Nephron (organoid): ENCODE results near the gene RIMBP2.
"Not testable (repeated sequence)": the region's sequence is repeated elsewhere in the genome, so short reads cannot be mapped to it uniquely, and the experiment has no call there.

ENCODE experiments used
- H3K27ac Mint-ChIP-seq, 3 experiments: 2 replicates each; pipeline ENCODE4 v1.8.0; 2020; ENCODE audit warnings: mixed read lengths in 3 of 3, mild to moderate bottlenecking in 2 of 3, moderate library complexity in 1 of 3
- H3K27me3 Mint-ChIP-seq: 2 replicates; pipeline ENCODE4 v1.8.0; 2021; ENCODE audit warnings: low read depth, mild to moderate bottlenecking, moderate library complexity, mixed read lengths
- H3K36me3 Mint-ChIP-seq: 2 replicates; pipeline ENCODE4 v1.8.0; 2020; ENCODE audit warnings: low read depth, mixed read lengths
- H3K4me1 Mint-ChIP-seq: 2 replicates; pipeline ENCODE4 v1.8.0; 2020; ENCODE audit warnings: mixed read lengths
- H3K4me3 Mint-ChIP-seq, 3 experiments: 2 replicates each; pipeline ENCODE4 v1.8.0; 2020; ENCODE audit warnings: mild to moderate bottlenecking in 3 of 3, mixed read lengths in 3 of 3, moderate library complexity in 2 of 3
- H3K9me3 Mint-ChIP-seq: 2 replicates; pipeline ENCODE4 v1.8.0; 2020; ENCODE audit warnings: mixed read lengths
- CTCF ChIP-seq, 3 experiments: fragments of 200-600 bp; sonication (generic); IDR thresholded peaks; one replicate each; pipeline ENCODE4 v1.5.0; 2021; ENCODE audit warnings: antibody characterized with exemption in 3 of 3; ENCODE audit not compliant: unreplicated experiment in 3 of 3

RIMBP2 gene

GRCh38 chr12:130590685-130591084 lies 125.4 kb downstream of the RIMBP2 start:
- no peak for TF ChIP-seq CTCF (IDR thresholded peaks at IDR 0.05; ENCODE audit: unreplicated experiment in 3 of 3)
- Mint-ChIP-seq H3K27ac (no peak overlapping the region), H3K27me3 (peaks cover 11% of the 10 kb centered on the region), H3K36me3 (no peaks in the 10 kb centered on the region), H3K9me3 (peaks cover 6% of the 10 kb centered on the region), H3K4me3 (no peak overlapping the region), H3K4me1 (no peaks in the 10 kb centered on the region)

GRCh38 chr12:130589540-130590317 lies 126.4 kb downstream of the RIMBP2 start:
- no peak overlapping the region for H3K4me3 Mint-ChIP-seq
- no peak for TF ChIP-seq CTCF (IDR thresholded peaks at IDR 0.05; ENCODE audit: unreplicated experiment in 3 of 3)
- H3K36me3 Mint-ChIP-seq, result no peaks in the 10 kb centered on the region
- peaks cover 17% of the 10 kb centered on the region for H3K27me3 Mint-ChIP-seq
- peaks cover 7% of the 10 kb centered on the region for H3K9me3 Mint-ChIP-seq
- H3K4me1 Mint-ChIP-seq, result no peaks in the 10 kb centered on the region
- H3K27ac Mint-ChIP-seq, result no peak overlapping the region

- no peak overlapping the region for H3K4me3 Mint-ChIP-seq
- peaks cover 17% of the 10 kb centered on the region for H3K27me3 Mint-ChIP-seq
- H3K4me1 Mint-ChIP-seq, result no peaks in the 10 kb centered on the region
- no peak for TF ChIP-seq CTCF (IDR thresholded peaks at IDR 0.05; ENCODE audit: unreplicated experiment in 3 of 3)
- no peak overlapping the region for H3K27ac Mint-ChIP-seq
- peaks cover 7% of the 10 kb centered on the region for H3K9me3 Mint-ChIP-seq
- no peaks in the 10 kb centered on the region for H3K36me3 Mint-ChIP-seq
Measured at GRCh38 chr12:130588696-130589539, 127.2 kb downstream of the RIMBP2 start.

GRCh38 chr12:130587966-130588365 lies 128.1 kb downstream of the RIMBP2 start:
- no peaks in the 10 kb centered on the region for H3K4me1 Mint-ChIP-seq
- peaks cover 7% of the 10 kb centered on the region for H3K9me3 Mint-ChIP-seq
- no peak overlapping the region for H3K27ac Mint-ChIP-seq
- H3K36me3 Mint-ChIP-seq, result no peaks in the 10 kb centered on the region
- no peak overlapping the region for H3K4me3 Mint-ChIP-seq
- H3K27me3 Mint-ChIP-seq, result peaks cover 11% of the 10 kb centered on the region
- no peak for TF ChIP-seq CTCF (IDR thresholded peaks at IDR 0.05; ENCODE audit: unreplicated experiment in 3 of 3)

GRCh38 chr12:130584475-130584874 lies 131.6 kb downstream of the RIMBP2 start:
- H3K9me3 Mint-ChIP-seq, H3K36me3 Mint-ChIP-seq, H3K4me1 Mint-ChIP-seq, H3K4me3 Mint-ChIP-seq, H3K27ac Mint-ChIP-seq, H3K27me3 Mint-ChIP-seq: not testable (repeated sequence)

GRCh38 chr12:130583800-130584199 lies 132.3 kb downstream of the RIMBP2 start:
- no peaks in the 10 kb centered on the region for H3K4me1 Mint-ChIP-seq
- TF ChIP-seq CTCF (IDR thresholded peaks at IDR 0.05; ENCODE audit: unreplicated experiment in 3 of 3), result no peak
- H3K36me3 Mint-ChIP-seq, result no peaks in the 10 kb centered on the region
- H3K4me3 Mint-ChIP-seq, result no peak overlapping the region
- peaks cover 7% of the 10 kb centered on the region for H3K9me3 Mint-ChIP-seq
- H3K27me3 Mint-ChIP-seq, result peaks cover 9% of the 10 kb centered on the region
- no peak overlapping the region for H3K27ac Mint-ChIP-seq
